OCI-LY1 (cell line): Measurements from ENCODE around the gene ARHGEF4.

ENCODE experiments used
- EZH2 ChIP-seq: fragments of 200-600 bp; sonication (generic), shearing (Covaris generic); IDR thresholded peaks from 2 replicates; pipeline ENCODE4 v1.8.0; 2017; ENCODE audit warnings: borderline replicate concordance, mixed run types, mild to moderate bottlenecking, antibody characterized with exemption, low read length, moderate library complexity, mixed read lengths
- TF ChIP-seq, protein P1 (sequence below): fragments of 200-600 bp; sonication (generic), shearing (Covaris generic); IDR thresholded peaks from 2 replicates; pipeline ENCODE4 v1.5.1; 2017; ENCODE audit warnings: mild to moderate bottlenecking, antibody characterized with exemption, low read length, moderate library complexity, mixed read lengths

GRCh38 chr2:131014141-131014540 is 177.4 kb downstream of the ARHGEF4 start:
- TF ChIP-seq, protein P1, sequence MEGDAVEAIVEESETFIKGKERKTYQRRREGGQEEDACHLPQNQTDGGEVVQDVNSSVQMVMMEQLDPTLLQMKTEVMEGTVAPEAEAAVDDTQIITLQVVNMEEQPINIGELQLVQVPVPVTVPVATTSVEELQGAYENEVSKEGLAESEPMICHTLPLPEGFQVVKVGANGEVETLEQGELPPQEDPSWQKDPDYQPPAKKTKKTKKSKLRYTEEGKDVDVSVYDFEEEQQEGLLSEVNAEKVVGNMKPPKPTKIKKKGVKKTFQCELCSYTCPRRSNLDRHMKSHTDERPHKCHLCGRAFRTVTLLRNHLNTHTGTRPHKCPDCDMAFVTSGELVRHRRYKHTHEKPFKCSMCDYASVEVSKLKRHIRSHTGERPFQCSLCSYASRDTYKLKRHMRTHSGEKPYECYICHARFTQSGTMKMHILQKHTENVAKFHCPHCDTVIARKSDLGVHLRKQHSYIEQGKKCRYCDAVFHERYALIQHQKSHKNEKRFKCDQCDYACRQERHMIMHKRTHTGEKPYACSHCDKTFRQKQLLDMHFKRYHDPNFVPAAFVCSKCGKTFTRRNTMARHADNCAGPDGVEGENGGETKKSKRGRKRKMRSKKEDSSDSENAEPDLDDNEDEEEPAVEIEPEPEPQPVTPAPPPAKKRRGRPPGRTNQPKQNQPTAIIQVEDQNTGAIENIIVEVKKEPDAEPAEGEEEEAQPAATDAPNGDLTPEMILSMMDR, result no peak
- TF ChIP-seq EZH2, result no peak
